IMR-90 (cell line): ENCODE results near the gene IL20RA. TPM values are rescaled to one million over a fixed set of nuclear protein-coding genes. Genes with fewer than 3 reads are reported as not detected.

ENCODE experiments used
- ATAC-seq: fragments of 200-7000 bp; cut with Tn5 transposase; 2 replicates; pipeline ENCODE4 v1.9.1; 2020; ENCODE audit warnings: low read depth, mild to moderate bottlenecking, moderate library complexity
- BruUV-seq: library from RNA; stranded (reverse); fragments of 400-500 nt; replicated peaks from 2 replicates; lab custom pipeline; 2021; lab: Mats Ljungman, UMichigan
- CTCF ChIA-PET: fragments of 300-600 bp; formaldehyde crosslinking; extraction: SDS; loops from one replicate; lab custom pipeline; 2021; ENCODE audit warnings: antibody characterized with exemption; lab: Yijun Ruan, JAX
- POLR2A ChIA-PET: fragments of 300-600 bp; sonication (Branson Sonifier 250); formaldehyde crosslinking; loops from one replicate; lab custom pipeline; 2022; ENCODE audit warnings: antibody characterized with exemption; ENCODE audit not compliant: unreplicated experiment; lab: Charles Lee
- DNase-seq: peaks from one replicate; pipeline ENCODE4 v3.0.0; 2013
- H2AFZ ChIP-seq: replicated peaks from 2 replicates; pipeline ENCODE3; 2013; ENCODE audit warnings: low read length, mild to moderate bottlenecking; ENCODE audit not compliant: poor library complexity
- H2AK5ac ChIP-seq: 2 replicates; pipeline ENCODE4 v1.6.1; 2013; ENCODE audit warnings: low read depth, low read length, inconsistent platforms
- H2AK9ac ChIP-seq: replicated peaks from 2 replicates; pipeline ENCODE3; 2013; ENCODE audit warnings: mild to moderate bottlenecking, low read depth, low read length, moderate library complexity; ENCODE audit not compliant: poor library complexity
- H2BK120ac ChIP-seq: 2 replicates; pipeline ENCODE4 v1.6.1; 2013; ENCODE audit warnings: low read depth, low read length, inconsistent platforms
- H2BK15ac ChIP-seq: 3 replicates; pipeline ENCODE4 v1.6.1; 2013; ENCODE audit warnings: low read depth, low read length, inconsistent platforms
- H2BK20ac ChIP-seq: 2 replicates; pipeline ENCODE4 v1.6.1; 2013; ENCODE audit warnings: low read depth, mild to moderate bottlenecking, inconsistent platforms, low read length, moderate library complexity
- H2BK5ac ChIP-seq: 2 replicates; pipeline ENCODE4 v1.6.1; 2013; ENCODE audit warnings: mild to moderate bottlenecking, low read depth, low read length, inconsistent platforms; ENCODE audit not compliant: poor library complexity, severe bottlenecking
- H3K14ac ChIP-seq: replicated peaks from 2 replicates; pipeline ENCODE4 v1.6.1; 2013; ENCODE audit warnings: low read depth, low read length, inconsistent platforms
- H3K18ac ChIP-seq: 2 replicates; pipeline ENCODE4 v1.6.1; 2013; ENCODE audit warnings: low read depth, low read length, control low read depth
- H3K23ac ChIP-seq: 2 replicates; pipeline ENCODE4 v1.6.1; 2013; ENCODE audit warnings: low read depth, low read length, inconsistent platforms
- H3K27ac ChIP-seq: 2 replicates; pipeline ENCODE4 v1.5.1; 2013; ENCODE audit warnings: mild to moderate bottlenecking, control low read depth, low read length; ENCODE audit not compliant: insufficient read depth
- H3K27me3 ChIP-seq: 2 replicates; pipeline ENCODE4 v1.6.1; 2013; ENCODE audit warnings: low read length; ENCODE audit not compliant: control insufficient read depth, insufficient read depth
- H3K36me3 ChIP-seq: 2 replicates; pipeline ENCODE4 v1.6.1; 2013; ENCODE audit warnings: low read length, mixed read lengths; ENCODE audit not compliant: control insufficient read depth, insufficient read depth
- H3K4ac ChIP-seq: 2 replicates; pipeline ENCODE4 v1.6.1; 2013; ENCODE audit warnings: low read depth, low read length, inconsistent platforms
- H3K4me1 ChIP-seq: 2 replicates; pipeline ENCODE4 v1.6.1; 2013; ENCODE audit warnings: low read length, mixed read lengths; ENCODE audit not compliant: control insufficient read depth, insufficient read depth
- H3K4me2 ChIP-seq: 2 replicates; pipeline ENCODE4 v1.6.1; 2013; ENCODE audit warnings: low read depth, mild to moderate bottlenecking, control low read depth, low read length, moderate library complexity
- H3K4me3 ChIP-seq: 2 replicates; pipeline ENCODE4 v1.5.1; 2013; ENCODE audit warnings: low read depth, mild to moderate bottlenecking, control low read depth, low read length, moderate library complexity; ENCODE audit not compliant: insufficient read depth
- H3K56ac ChIP-seq: 2 replicates; pipeline ENCODE4 v1.6.1; 2013; ENCODE audit warnings: low read length, inconsistent platforms; ENCODE audit not compliant: insufficient read depth; ENCODE audit errors: extremely low read depth
- H3K79me1 ChIP-seq, 2 experiments: 2 replicates each; pipeline ENCODE4 v1.6.1; 2013; ENCODE audit warnings: low read length in 2 of 2, inconsistent platforms in 1 of 2, low read depth in 1 of 2
- H3K9ac ChIP-seq: 2 replicates; pipeline ENCODE4 v1.6.1; 2013; ENCODE audit warnings: low read depth, low read length, control low read depth
- H3K9me1 ChIP-seq: 2 replicates; pipeline ENCODE4 v1.6.1; 2013; ENCODE audit warnings: low read length, inconsistent platforms; ENCODE audit not compliant: insufficient read depth
- H3K9me3 ChIP-seq: 2 replicates; pipeline ENCODE4 v1.6.1; 2013; ENCODE audit warnings: low read length; ENCODE audit not compliant: control insufficient read depth, insufficient read depth
- H4K20me1 ChIP-seq: 2 replicates; pipeline ENCODE4 v1.6.1; 2013; ENCODE audit warnings: low read length, inconsistent platforms; ENCODE audit not compliant: insufficient read depth
- H4K5ac ChIP-seq: 2 replicates; pipeline ENCODE4 v1.6.1; 2013; ENCODE audit warnings: mild to moderate bottlenecking, low read depth, low read length, control low read depth
- H4K8ac ChIP-seq, 2 experiments: 2 replicates each; pipeline ENCODE4 v1.6.1; 2013; ENCODE audit warnings: low read depth in 2 of 2, low read length in 2 of 2, control low read depth in 1 of 2, inconsistent platforms in 1 of 2
- H4K91ac ChIP-seq: 2 replicates; pipeline ENCODE4 v1.6.1; 2013; ENCODE audit warnings: low read depth, low read length, inconsistent platforms; ENCODE audit not compliant: insufficient read depth
- BHLHE40 ChIP-seq: fragments of 150-350 bp; IDR thresholded peaks from 2 replicates; pipeline ENCODE4 v1.6.1; 2016; ENCODE audit warnings: mild to moderate bottlenecking, low read depth, low read length
- POLR2A ChIP-seq: IDR thresholded peaks from 2 replicates; pipeline ENCODE4 v1.6.1; 2012; ENCODE audit warnings: mild to moderate bottlenecking, low read depth, low read length
- WGBS, 2 experiments: methylation state at CpG; one replicate each; pipeline versions ENCODE4 v1.1.5 to v1.1.7; 2013; ENCODE audit warnings: missing lambda C conversion rate in 2 of 2; ENCODE audit not compliant: insufficient read length in 1 of 2; ENCODE audit errors: extremely low coverage in 2 of 2; 5-methylcytosine and 5-hydroxymethylcytosine counted together
- dilution Hi-C: fragments of 300-500 bp; cut with HindIII; formaldehyde crosslinking; loops from one replicate; pipeline ENCODE4 v1.14.3; 2018; ENCODE audit warnings: low sequenced_read_pairs; ENCODE audit not compliant: unreplicated experiment
- in situ Hi-C: fragments of 300-500 bp; cut with MboI; formaldehyde crosslinking; loops from 3 replicates; pipeline ENCODE4 v1.14.3; 2019; ENCODE audit warnings: low sequenced_read_pairs, inconsistent platforms, mixed read lengths
- intact Hi-C: fragments of 100-400 bp; cut with micrococcal nuclease; formaldehyde crosslinking; loops from 2 replicates; pipeline ENCODE4 v1.10.0; 2022
- polyA plus RNA-seq, 3 experiments: library from polyadenylated mRNA; depleted of rRNA; stranded (reverse); fragments of >200 nt; gene quantifications; 2 replicates each; pipeline ENCODE4 v1.2.3, GENCODE V29; 2012; ENCODE audit warnings: low replicate concordance in 1 of 3
- total RNA-seq: library from RNA; depleted of rRNA; stranded (reverse); fragments of >200 nt; gene quantifications from 2 replicates; pipeline ENCODE4 v1.2.3, GENCODE V29; 2012

Gene IL20RA
- total and polyA plus RNA-seq, 2 of the 4 experiments (the other 2 are of a cell fraction), result 0.02 TPM; not detected in 1

DNA sequence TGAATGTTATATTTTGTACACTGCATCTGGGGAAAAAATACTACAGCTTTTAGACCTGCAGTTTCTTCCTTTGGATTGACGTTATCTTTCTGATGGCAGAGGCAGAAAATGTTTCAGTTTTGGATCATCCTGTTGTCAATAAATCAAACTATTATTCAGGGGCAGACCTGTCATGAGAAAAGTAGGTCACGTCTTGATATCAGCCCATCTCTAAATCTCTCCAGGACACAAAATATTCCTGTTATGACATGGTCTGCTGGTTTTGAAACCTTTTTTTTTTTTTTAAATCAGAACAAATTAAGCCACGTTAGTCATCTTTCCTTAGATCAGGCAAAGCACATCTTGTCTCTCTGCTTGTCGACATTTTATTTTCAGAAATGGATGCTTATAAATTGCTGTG lies 24.0 kb downstream of the IL20RA start:
- Histone ChIP-seq H3K4me3 (no peak overlapping the region), H3K23ac (no peak overlapping the region), H2BK20ac (no peak overlapping the region), H3K4ac (no peak overlapping the region), H2BK5ac (no peak overlapping the region), H3K4me1 (no peaks in the 10 kb centered on the region; the same call in 1 of the 2 replicates), H3K79me1 (no peaks in the 10 kb centered on the region), H3K56ac (no peak overlapping the region), H2AFZ (no peak overlapping the region), H2BK120ac (no peak overlapping the region), H3K4me2 (no peak overlapping the region), H3K36me3 (no peaks in the 10 kb centered on the region), H2AK5ac (no peak overlapping the region), H4K8ac (no peak overlapping the region), H3K9me3 (no peaks in the 10 kb centered on the region), H4K91ac (no peak overlapping the region), H3K18ac (no peak overlapping the region), H4K20me1 (no peaks in the 10 kb centered on the region), H3K9me1 (no peaks in the 10 kb centered on the region), H3K14ac (no peak overlapping the region), H3K27me3 (peaks cover 5% of the 10 kb centered on the region), H3K9ac (no peak overlapping the region), H3K27ac (no peak overlapping the region), H2AK9ac (no peak overlapping the region), H4K5ac (no peak overlapping the region), H2BK15ac (no peak overlapping the region)
- no CpG with 5 or more reads among the region's 4 CpGs for WGBS, 2 experiments
- no TSS peak for BruUV-seq
- in situ Hi-C loops, result no loop called here
- no peak for DNase-seq
- dilution Hi-C loops, result no loop called here
- ChIA-PET CTCF (interaction anchor here (0.8 kb wide), 1 partner anchor 98 kb away, joined by 4 read pairs; no protein-coding TSS in a partner anchor), POLR2A (no interaction called here)
- intact Hi-C loops, result no loop called here
- TF ChIP-seq POLR2A (no peak), BHLHE40 (no peak)
- ATAC-seq, result no peak
